Progenitor cell of endocrine pancreas (in vitro differentiated cells): ENCODE results near the gene SLC50A1. TPM values are rescaled to one million over a fixed set of nuclear protein-coding genes. Genes with fewer than 3 reads are reported as not detected.

Experiments used
- DNase-seq: peaks from one replicate; pipeline ENCODE4 v3.0.0; 2021; ENCODE audit warnings: low spot score; ENCODE audit not compliant: unreplicated experiment
- H3K27ac Mint-ChIP-seq: 2 replicates; pipeline ENCODE4 v1.8.0; 2021; ENCODE audit warnings: mild to moderate bottlenecking, moderate library complexity, mixed read lengths
- H3K27me3 Mint-ChIP-seq: 2 replicates; pipeline ENCODE4 v1.8.0; 2021; ENCODE audit warnings: mixed read lengths
- H3K36me3 Mint-ChIP-seq: 2 replicates; pipeline ENCODE4 v1.8.0; 2022; ENCODE audit warnings: mixed read lengths; ENCODE audit not compliant: insufficient read depth
- H3K4me1 Mint-ChIP-seq: 2 replicates; pipeline ENCODE4 v1.8.0; 2021; ENCODE audit warnings: low read depth, mixed read lengths
- H3K4me3 Mint-ChIP-seq: 2 replicates; pipeline ENCODE4 v1.8.0; 2021; ENCODE audit warnings: low read depth, mild to moderate bottlenecking, moderate library complexity, mixed read lengths
- H3K9me3 Mint-ChIP-seq: 2 replicates; pipeline ENCODE4 v1.8.0; 2021; ENCODE audit warnings: low read depth, mixed read lengths
- CTCF ChIP-seq: fragments of 200-600 bp; sonication (generic); IDR thresholded peaks from one replicate; pipeline ENCODE4 v1.5.0; 2021; ENCODE audit warnings: antibody characterized with exemption, mild to moderate bottlenecking; ENCODE audit not compliant: unreplicated experiment
- total RNA-seq: library from RNA; stranded (reverse); gene quantifications from 2 replicates; pipeline ENCODE4 v1.2.1, GENCODE V29; 2021

The SLC50A1 gene
- total RNA-seq, 1 donor from 2014 or later: 33.3 TPM

- no peak for DNase-seq
- Mint-ChIP-seq H3K27ac (no peak overlapping the region), H3K27me3 (peaks cover 12% of the 10 kb centered on the region), H3K9me3 (no peaks in the 10 kb centered on the region), H3K4me3 (no peak overlapping the region), H3K36me3 (peaks cover 10% of the 10 kb centered on the region), H3K4me1 (peaks cover 48% of the 10 kb centered on the region)
- no peak for TF ChIP-seq CTCF
Measured at GRCh38 chr1:155131285-155131684, 4.4 kb upstream of the SLC50A1 start.

GRCh38 chr1:155131856-155132255, 3.8 kb upstream of the SLC50A1 start:
- Mint-ChIP-seq H3K27me3 (peaks cover 10% of the 10 kb centered on the region), H3K4me3 (no peak overlapping the region), H3K27ac (peak overlapping the region; percentile 71), H3K36me3 (peaks cover 10% of the 10 kb centered on the region), H3K9me3 (no peaks in the 10 kb centered on the region), H3K4me1 (peaks cover 48% of the 10 kb centered on the region)
- TF ChIP-seq CTCF: no peak
- no peak for DNase-seq

GRCh38 chr1:155133799-155134281, 1.8 kb upstream of the SLC50A1 start:
- peaks cover 35% of the 10 kb centered on the region for H3K4me1 Mint-ChIP-seq
- no peak for TF ChIP-seq CTCF
- peaks cover 11% of the 10 kb centered on the region for H3K36me3 Mint-ChIP-seq
- H3K27me3 Mint-ChIP-seq: no peaks in the 10 kb centered on the region
- H3K27ac Mint-ChIP-seq: no peak overlapping the region
- no peak for DNase-seq
- no peak overlapping the region for H3K4me3 Mint-ChIP-seq
- no peaks in the 10 kb centered on the region for H3K9me3 Mint-ChIP-seq

GRCh38 chr1:155134322-155134721, 1.3 kb upstream of the SLC50A1 start:
- DNase-seq: no peak
- H3K27ac Mint-ChIP-seq: peak overlapping the region; percentile 99
- H3K4me1 Mint-ChIP-seq: peaks cover 31% of the 10 kb centered on the region
- peaks cover 11% of the 10 kb centered on the region for H3K36me3 Mint-ChIP-seq
- no peak for TF ChIP-seq CTCF
- H3K9me3 Mint-ChIP-seq: no peaks in the 10 kb centered on the region
- H3K27me3 Mint-ChIP-seq: no peaks in the 10 kb centered on the region
- H3K4me3 Mint-ChIP-seq: peak overlapping the region; percentile 97

- no peak for TF ChIP-seq CTCF
- no peaks in the 10 kb centered on the region for H3K27me3 Mint-ChIP-seq
- H3K27ac Mint-ChIP-seq: peak overlapping the region; percentile 99
- H3K36me3 Mint-ChIP-seq: peaks cover 11% of the 10 kb centered on the region
- DNase-seq: peak; percentile 52
- H3K9me3 Mint-ChIP-seq: no peaks in the 10 kb centered on the region
- H3K4me3 Mint-ChIP-seq: peak overlapping the region; percentile 97
- H3K4me1 Mint-ChIP-seq: peaks cover 30% of the 10 kb centered on the region
Measured at GRCh38 chr1:155134880-155135414, 705 bp upstream of the SLC50A1 start.
